Neural cell (in vitro differentiated cells): ENCODE measurements around the gene SYT1.

Source experiments
- CTCF ChIP-seq: fragments of 450-650 bp; IDR thresholded peaks from 2 replicates; pipeline ENCODE4 v1.5.1; 2014; ENCODE audit warnings: antibody characterized with exemption, mild to moderate bottlenecking, moderate library complexity; ENCODE audit not compliant: poor library complexity, severe bottlenecking
- EP300 ChIP-seq: fragments of 450-650 bp; conservative IDR thresholded peaks from 2 replicates; pipeline ENCODE4 v1.6.1; 2014; ENCODE audit warnings: antibody characterized with exemption, mild to moderate bottlenecking, moderate library complexity; ENCODE audit not compliant: poor library complexity, severe bottlenecking
- EZH2 ChIP-seq: fragments of 200-600, 300-800 bp; shearing (Covaris generic), sonication (generic); IDR thresholded peaks from 2 replicates; pipeline ENCODE4 v1.6.1; 2014; ENCODE audit warnings: antibody characterized with exemption, low read length, borderline replicate concordance, mild to moderate bottlenecking; ENCODE audit not compliant: insufficient read depth, poor library complexity, severe bottlenecking
- MXI1 ChIP-seq: fragments of 450-650 bp; conservative IDR thresholded peaks from 2 replicates; pipeline ENCODE4 v1.6.1; 2014; ENCODE audit warnings: antibody characterized with exemption, mild to moderate bottlenecking; ENCODE audit not compliant: poor library complexity, severe bottlenecking
- POLR2AphosphoS5 ChIP-seq: IDR thresholded peaks from 2 replicates; pipeline ENCODE4 v1.6.1; 2012
- RAD21 ChIP-seq: fragments of 450-650 bp; conservative IDR thresholded peaks from 2 replicates; pipeline ENCODE4 v1.6.1; 2014; ENCODE audit warnings: antibody characterized with exemption, mild to moderate bottlenecking, moderate library complexity
- SMC3 ChIP-seq: fragments of 450-650 bp; conservative IDR thresholded peaks from 2 replicates; pipeline ENCODE4 v1.6.1; 2014; ENCODE audit warnings: antibody characterized with exemption, mild to moderate bottlenecking, moderate library complexity; ENCODE audit not compliant: poor library complexity
- TAF1 ChIP-seq: IDR thresholded peaks from 2 replicates; pipeline ENCODE4 v1.6.1; 2012; ENCODE audit warnings: low read depth
- TF ChIP-seq, protein P1 (sequence below): IDR thresholded peaks from 2 replicates; pipeline ENCODE4 v1.6.1; 2012; ENCODE audit warnings: borderline replicate concordance

DNA sequence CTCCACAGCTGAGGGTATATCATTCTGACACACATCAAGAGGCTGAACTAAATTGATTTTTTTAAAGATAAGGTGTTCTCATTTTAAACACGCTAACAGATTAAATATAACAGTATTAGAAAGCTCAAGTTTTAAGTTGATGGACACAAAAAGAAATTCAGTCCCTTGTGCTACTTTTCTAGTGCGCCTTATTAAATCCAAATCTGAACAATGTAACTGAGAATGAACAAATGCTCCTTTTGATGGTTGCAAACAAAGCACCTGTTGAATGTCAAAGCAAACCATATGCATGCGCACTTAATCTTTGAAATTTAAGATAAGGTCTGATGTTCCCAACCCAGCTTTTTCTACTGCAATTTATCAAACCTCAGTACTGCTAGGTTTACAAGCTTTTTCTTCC, 424.3 kb downstream of the SYT1 start:
- TF ChIP-seq CTCF = no peak
- TF ChIP-seq POLR2AphosphoS5 = no peak
- TF ChIP-seq MXI1 = no peak
- TF ChIP-seq EP300 = no peak
- no peak for TF ChIP-seq EZH2
- no peak for TF ChIP-seq RAD21
- TF ChIP-seq TAF1 = no peak
- TF ChIP-seq, protein P1, sequence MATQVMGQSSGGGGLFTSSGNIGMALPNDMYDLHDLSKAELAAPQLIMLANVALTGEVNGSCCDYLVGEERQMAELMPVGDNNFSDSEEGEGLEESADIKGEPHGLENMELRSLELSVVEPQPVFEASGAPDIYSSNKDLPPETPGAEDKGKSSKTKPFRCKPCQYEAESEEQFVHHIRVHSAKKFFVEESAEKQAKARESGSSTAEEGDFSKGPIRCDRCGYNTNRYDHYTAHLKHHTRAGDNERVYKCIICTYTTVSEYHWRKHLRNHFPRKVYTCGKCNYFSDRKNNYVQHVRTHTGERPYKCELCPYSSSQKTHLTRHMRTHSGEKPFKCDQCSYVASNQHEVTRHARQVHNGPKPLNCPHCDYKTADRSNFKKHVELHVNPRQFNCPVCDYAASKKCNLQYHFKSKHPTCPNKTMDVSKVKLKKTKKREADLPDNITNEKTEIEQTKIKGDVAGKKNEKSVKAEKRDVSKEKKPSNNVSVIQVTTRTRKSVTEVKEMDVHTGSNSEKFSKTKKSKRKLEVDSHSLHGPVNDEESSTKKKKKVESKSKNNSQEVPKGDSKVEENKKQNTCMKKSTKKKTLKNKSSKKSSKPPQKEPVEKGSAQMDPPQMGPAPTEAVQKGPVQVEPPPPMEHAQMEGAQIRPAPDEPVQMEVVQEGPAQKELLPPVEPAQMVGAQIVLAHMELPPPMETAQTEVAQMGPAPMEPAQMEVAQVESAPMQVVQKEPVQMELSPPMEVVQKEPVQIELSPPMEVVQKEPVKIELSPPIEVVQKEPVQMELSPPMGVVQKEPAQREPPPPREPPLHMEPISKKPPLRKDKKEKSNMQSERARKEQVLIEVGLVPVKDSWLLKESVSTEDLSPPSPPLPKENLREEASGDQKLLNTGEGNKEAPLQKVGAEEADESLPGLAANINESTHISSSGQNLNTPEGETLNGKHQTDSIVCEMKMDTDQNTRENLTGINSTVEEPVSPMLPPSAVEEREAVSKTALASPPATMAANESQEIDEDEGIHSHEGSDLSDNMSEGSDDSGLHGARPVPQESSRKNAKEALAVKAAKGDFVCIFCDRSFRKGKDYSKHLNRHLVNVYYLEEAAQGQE = no peak
- no peak for TF ChIP-seq SMC3
